ENCODE data around the gene PRDX5.

PRDX5 gene

DNA sequence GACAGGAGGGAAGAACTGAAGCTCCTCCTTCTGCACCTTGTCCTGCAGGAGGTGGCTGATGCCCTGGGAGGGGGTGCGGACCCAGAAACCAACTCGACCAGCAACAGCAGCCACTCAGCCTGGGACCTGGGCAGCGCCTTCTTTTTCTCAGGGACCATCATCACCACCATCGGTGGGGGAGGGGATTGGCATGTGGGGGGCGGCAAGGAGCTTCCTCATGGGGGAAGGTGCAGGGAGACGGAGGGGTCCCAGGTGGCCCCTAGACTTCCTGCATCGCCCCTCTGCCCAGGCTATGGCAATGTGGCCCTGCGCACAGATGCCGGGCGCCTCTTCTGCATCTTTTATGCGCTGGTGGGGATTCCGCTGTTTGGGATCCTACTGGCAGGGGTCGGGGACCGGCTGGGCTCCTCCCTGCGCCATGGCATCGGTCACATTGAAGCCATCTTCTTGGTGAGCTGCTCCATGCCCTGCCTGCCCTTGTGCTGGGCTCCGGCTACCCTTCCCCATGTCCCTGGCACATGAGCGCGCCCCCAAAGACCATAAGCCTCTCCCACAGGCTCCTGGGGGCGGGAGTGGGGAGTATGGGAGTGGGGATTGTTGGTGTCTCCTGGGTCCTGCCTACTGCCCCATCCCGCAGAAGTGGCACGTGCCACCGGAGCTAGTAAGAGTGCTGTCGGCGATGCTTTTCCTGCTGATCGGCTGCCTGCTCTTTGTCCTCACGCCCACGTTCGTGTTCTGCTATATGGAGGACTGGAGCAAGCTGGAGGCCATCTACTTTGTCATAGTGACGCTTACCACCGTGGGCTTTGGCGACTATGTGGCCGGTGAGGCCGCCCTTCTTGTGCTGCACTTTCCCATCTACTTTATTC lies 20.9 kb upstream of the PRDX5 start:
- TF ChIP-seq OSR1 (CRISPR knock-in tag; IDR thresholded peaks at IDR 0.05) = no peak
- no peak for TF ChIP-seq ZNF70 (CRISPR knock-in tag; IDR thresholded peaks at IDR 0.05)
- no peak for TF ChIP-seq PPARA (CRISPR knock-in tag; IDR thresholded peaks at IDR 0.05; ENCODE audit: borderline replicate concordance)
- TF ChIP-seq, protein P1, sequence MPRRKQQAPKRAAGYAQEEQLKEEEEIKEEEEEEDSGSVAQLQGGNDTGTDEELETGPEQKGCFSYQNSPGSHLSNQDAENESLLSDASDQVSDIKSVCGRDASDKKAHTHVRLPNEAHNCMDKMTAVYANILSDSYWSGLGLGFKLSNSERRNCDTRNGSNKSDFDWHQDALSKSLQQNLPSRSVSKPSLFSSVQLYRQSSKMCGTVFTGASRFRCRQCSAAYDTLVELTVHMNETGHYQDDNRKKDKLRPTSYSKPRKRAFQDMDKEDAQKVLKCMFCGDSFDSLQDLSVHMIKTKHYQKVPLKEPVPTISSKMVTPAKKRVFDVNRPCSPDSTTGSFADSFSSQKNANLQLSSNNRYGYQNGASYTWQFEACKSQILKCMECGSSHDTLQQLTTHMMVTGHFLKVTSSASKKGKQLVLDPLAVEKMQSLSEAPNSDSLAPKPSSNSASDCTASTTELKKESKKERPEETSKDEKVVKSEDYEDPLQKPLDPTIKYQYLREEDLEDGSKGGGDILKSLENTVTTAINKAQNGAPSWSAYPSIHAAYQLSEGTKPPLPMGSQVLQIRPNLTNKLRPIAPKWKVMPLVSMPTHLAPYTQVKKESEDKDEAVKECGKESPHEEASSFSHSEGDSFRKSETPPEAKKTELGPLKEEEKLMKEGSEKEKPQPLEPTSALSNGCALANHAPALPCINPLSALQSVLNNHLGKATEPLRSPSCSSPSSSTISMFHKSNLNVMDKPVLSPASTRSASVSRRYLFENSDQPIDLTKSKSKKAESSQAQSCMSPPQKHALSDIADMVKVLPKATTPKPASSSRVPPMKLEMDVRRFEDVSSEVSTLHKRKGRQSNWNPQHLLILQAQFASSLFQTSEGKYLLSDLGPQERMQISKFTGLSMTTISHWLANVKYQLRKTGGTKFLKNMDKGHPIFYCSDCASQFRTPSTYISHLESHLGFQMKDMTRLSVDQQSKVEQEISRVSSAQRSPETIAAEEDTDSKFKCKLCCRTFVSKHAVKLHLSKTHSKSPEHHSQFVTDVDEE (CRISPR knock-in tag; IDR thresholded peaks at IDR 0.05) = no peak
- TF ChIP-seq ZNF565 (CRISPR knock-in tag; conservative IDR thresholded peaks at IDR 0.05; ENCODE audit: low read depth) = no peak
- TF ChIP-seq ESRRG (CRISPR knock-in tag; IDR thresholded peaks at IDR 0.05) = no peak
- no peak for TF ChIP-seq TCF4 (CRISPR knock-in tag; IDR thresholded peaks at IDR 0.05; ENCODE audit: borderline replicate concordance)
- no peak for TF ChIP-seq ARNTL (CRISPR knock-in tag; IDR thresholded peaks at IDR 0.05; ENCODE audit: borderline replicate concordance, low read depth)
- TF ChIP-seq ZFP3 (CRISPR knock-in tag; IDR thresholded peaks at IDR 0.05) = no peak
- ATAC-seq = no peak

DNA sequence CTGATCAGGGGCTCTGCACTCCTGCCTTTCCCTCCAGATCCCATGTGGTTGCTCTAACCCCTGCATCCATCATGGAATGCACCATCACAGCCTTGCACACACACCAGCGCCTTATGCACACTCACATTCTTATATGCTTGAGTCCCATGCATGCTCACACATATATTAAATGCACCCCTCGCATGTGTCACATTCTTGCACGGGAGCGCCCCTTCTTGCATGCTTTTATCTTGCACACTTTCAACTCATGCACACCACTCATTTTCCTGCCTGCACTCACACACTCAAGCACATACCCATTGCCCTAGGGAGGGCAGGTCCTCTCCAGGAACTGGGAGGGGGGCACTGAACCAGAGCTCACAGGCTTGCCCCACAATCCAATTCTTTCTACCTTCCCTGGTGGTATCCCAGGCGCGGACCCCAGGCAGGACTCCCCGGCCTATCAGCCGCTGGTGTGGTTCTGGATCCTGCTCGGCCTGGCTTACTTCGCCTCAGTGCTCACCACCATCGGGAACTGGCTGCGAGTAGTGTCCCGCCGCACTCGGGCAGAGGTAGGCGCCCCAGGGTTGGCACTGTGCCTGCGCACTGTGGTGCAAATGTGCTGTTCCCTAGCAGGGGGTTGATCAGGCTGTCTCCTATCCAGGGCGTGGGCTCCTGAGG lies 20.1 kb upstream of the PRDX5 start:
- ATAC-seq = no peak
- TF ChIP-seq, protein P2, sequence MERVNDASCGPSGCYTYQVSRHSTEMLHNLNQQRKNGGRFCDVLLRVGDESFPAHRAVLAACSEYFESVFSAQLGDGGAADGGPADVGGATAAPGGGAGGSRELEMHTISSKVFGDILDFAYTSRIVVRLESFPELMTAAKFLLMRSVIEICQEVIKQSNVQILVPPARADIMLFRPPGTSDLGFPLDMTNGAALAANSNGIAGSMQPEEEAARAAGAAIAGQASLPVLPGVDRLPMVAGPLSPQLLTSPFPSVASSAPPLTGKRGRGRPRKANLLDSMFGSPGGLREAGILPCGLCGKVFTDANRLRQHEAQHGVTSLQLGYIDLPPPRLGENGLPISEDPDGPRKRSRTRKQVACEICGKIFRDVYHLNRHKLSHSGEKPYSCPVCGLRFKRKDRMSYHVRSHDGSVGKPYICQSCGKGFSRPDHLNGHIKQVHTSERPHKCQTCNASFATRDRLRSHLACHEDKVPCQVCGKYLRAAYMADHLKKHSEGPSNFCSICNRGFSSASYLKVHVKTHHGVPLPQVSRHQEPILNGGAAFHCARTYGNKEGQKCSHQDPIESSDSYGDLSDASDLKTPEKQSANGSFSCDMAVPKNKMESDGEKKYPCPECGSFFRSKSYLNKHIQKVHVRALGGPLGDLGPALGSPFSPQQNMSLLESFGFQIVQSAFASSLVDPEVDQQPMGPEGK (CRISPR knock-in tag; IDR thresholded peaks at IDR 0.05; ENCODE audit: borderline replicate concordance) = no peak
- TF ChIP-seq, protein P1 (CRISPR knock-in tag; IDR thresholded peaks at IDR 0.05) = no peak
- TF ChIP-seq BACH2 (CRISPR knock-in tag; IDR thresholded peaks at IDR 0.05; ENCODE audit: borderline replicate concordance) (no peak), ZNF565 (CRISPR knock-in tag; conservative IDR thresholded peaks at IDR 0.05; ENCODE audit: low read depth) (no peak), OSR1 (CRISPR knock-in tag; IDR thresholded peaks at IDR 0.05) (no peak), TCF4 (CRISPR knock-in tag; IDR thresholded peaks at IDR 0.05; ENCODE audit: borderline replicate concordance) (no peak), RARB (CRISPR knock-in tag; IDR thresholded peaks at IDR 0.05) (no peak), ZNF70 (CRISPR knock-in tag; IDR thresholded peaks at IDR 0.05) (no peak), SNAI2 (CRISPR knock-in tag; IDR thresholded peaks at IDR 0.05) (no peak), ARNTL (CRISPR knock-in tag; IDR thresholded peaks at IDR 0.05; ENCODE audit: borderline replicate concordance, low read depth) (no peak), ZC3H10 (CRISPR knock-in tag; IDR thresholded peaks at IDR 0.05) (no peak), ZNF8 (CRISPR knock-in tag; IDR thresholded peaks at IDR 0.05) (no peak)
- TF ChIP-seq, protein P3, sequence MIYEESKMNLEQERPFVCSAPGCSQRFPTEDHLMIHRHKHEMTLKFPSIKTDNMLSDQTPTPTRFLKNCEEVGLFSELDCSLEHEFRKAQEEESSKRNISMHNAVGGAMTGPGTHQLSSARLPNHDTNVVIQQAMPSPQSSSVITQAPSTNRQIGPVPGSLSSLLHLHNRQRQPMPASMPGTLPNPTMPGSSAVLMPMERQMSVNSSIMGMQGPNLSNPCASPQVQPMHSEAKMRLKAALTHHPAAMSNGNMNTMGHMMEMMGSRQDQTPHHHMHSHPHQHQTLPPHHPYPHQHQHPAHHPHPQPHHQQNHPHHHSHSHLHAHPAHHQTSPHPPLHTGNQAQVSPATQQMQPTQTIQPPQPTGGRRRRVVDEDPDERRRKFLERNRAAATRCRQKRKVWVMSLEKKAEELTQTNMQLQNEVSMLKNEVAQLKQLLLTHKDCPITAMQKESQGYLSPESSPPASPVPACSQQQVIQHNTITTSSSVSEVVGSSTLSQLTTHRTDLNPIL (CRISPR knock-in tag; IDR thresholded peaks at IDR 0.05; ENCODE audit: low read depth) = no peak
- TF ChIP-seq, protein P4, sequence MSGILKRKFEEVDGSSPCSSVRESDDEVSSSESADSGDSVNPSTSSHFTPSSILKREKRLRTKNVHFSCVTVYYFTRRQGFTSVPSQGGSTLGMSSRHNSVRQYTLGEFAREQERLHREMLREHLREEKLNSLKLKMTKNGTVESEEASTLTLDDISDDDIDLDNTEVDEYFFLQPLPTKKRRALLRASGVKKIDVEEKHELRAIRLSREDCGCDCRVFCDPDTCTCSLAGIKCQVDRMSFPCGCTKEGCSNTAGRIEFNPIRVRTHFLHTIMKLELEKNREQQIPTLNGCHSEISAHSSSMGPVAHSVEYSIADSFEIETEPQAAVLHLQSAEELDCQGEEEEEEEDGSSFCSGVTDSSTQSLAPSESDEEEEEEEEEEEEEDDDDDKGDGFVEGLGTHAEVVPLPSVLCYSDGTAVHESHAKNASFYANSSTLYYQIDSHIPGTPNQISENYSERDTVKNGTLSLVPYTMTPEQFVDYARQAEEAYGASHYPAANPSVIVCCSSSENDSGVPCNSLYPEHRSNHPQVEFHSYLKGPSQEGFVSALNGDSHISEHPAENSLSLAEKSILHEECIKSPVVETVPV (CRISPR knock-in tag; IDR thresholded peaks at IDR 0.05) = no peak

Measured in SK-N-SH treated with all-trans-retinoic acid at 6 μM for 48 hours (cell line).